ENCODE measurements around the gene PPP3CA. TPM values are rescaled to one million over a fixed set of nuclear protein-coding genes. Genes with fewer than 3 reads are reported as not detected.

Gene PPP3CA
- total RNA-seq, 2 donors from 2014 or later = 71.3 to 142 TPM

DNA sequence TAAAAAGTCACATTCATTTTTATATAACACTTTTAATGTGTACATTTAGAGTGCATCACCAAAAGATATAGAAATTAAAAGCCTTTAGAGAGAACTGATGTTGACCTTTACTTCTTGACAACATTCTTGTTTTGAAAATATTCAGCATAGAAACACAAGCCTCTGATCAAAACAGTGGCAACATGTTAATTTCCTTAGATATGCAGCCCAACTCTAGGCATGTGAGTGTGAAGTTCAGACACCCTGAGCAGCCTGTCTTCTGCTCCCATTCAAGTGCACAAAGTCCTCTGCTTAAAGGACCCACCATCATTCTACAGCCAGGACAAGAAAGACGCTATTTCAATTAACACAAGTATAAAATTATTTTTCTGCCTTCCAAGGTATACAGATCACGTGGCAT lies 60.0 kb downstream of the PPP3CA start:
- H3K4me1 ChIP-seq (replicated peaks) = peaks cover 5% of the 10 kb centered on the region
- no peak for TF ChIP-seq POLR2A (IDR thresholded peaks at IDR 0.05)
- H3K27me3 ChIP-seq (replicated peaks; ENCODE audit: insufficient read depth) = no peaks in the 10 kb centered on the region
- intact Hi-C loops (cut with DNase I) = no loop called here
- H3K9me3 ChIP-seq = no peaks in the 10 kb centered on the region
- DNase-seq (ENCODE audit: low spot score) = no peak
- 22% methylated on average over 2 of the region's 2 CpGs for WGBS
- no peaks in the 10 kb centered on the region for H3K36me3 ChIP-seq
- H3K4me3 ChIP-seq = no peak overlapping the region
- H3K27ac ChIP-seq = no peak overlapping the region

DNA sequence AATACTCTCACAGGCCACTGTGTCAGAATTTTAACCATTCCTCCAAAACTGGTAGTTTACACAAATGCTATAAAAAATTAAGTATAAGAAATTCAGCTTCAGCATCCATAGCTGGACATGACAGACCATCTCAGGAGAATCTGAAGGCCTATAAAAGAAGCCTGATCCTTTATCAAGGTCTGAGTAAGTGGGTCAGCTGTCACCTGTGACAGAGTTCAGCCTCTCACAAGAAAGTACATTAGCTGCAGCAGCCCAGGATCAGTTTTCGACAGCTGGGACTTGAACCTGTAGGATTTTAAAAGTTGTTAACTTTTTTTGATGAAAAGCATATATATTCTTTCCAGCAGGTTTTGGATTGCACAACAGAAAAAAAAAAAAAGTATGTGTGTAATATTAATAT lies 60.7 kb downstream of the PPP3CA start:
- no peaks in the 10 kb centered on the region for H3K9me3 ChIP-seq
- H3K4me3 ChIP-seq = no peak overlapping the region
- H3K27me3 ChIP-seq (replicated peaks; ENCODE audit: insufficient read depth) = no peaks in the 10 kb centered on the region
- WGBS = 60% methylated on average over 1 of the region's 1 CpG
- peaks cover 5% of the 10 kb centered on the region for H3K4me1 ChIP-seq (replicated peaks)
- no peak for TF ChIP-seq POLR2AphosphoS5 (IDR thresholded peaks at IDR 0.05)
- TF ChIP-seq, protein P1, sequence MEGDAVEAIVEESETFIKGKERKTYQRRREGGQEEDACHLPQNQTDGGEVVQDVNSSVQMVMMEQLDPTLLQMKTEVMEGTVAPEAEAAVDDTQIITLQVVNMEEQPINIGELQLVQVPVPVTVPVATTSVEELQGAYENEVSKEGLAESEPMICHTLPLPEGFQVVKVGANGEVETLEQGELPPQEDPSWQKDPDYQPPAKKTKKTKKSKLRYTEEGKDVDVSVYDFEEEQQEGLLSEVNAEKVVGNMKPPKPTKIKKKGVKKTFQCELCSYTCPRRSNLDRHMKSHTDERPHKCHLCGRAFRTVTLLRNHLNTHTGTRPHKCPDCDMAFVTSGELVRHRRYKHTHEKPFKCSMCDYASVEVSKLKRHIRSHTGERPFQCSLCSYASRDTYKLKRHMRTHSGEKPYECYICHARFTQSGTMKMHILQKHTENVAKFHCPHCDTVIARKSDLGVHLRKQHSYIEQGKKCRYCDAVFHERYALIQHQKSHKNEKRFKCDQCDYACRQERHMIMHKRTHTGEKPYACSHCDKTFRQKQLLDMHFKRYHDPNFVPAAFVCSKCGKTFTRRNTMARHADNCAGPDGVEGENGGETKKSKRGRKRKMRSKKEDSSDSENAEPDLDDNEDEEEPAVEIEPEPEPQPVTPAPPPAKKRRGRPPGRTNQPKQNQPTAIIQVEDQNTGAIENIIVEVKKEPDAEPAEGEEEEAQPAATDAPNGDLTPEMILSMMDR (IDR thresholded peaks at IDR 0.05) = no peak
- no peak for TF ChIP-seq POLR2A (IDR thresholded peaks at IDR 0.05)
- DNase-seq (ENCODE audit: low spot score) = no peak
- H3K36me3 ChIP-seq = no peaks in the 10 kb centered on the region
- no peak overlapping the region for H3K27ac ChIP-seq
- intact Hi-C loops (cut with DNase I) = no loop called here

DNA sequence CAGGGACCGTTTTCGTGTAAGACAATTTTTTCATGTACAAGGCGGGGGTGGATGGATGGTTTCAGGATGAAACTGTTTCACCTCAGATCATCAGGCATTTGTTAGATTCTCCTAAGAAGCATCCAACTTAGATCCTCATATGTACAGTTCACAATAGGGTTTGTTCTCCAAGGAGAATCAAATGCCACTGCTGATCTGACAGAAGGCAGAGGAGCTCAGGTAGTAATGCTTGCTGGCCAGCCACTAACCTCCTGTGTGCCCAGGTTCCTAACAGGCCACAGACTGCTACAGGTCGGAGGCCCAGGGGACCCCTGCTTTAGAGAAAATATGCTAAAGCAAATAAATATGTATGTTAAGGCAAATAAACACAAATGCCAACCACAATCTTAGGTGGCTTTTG lies 61.3 kb downstream of the PPP3CA start:
- Histone ChIP-seq H3K27ac (no peak overlapping the region), H3K36me3 (no peaks in the 10 kb centered on the region), H3K27me3 (replicated peaks; ENCODE audit: insufficient read depth) (no peaks in the 10 kb centered on the region), H3K4me1 (replicated peaks) (peaks cover 5% of the 10 kb centered on the region), H3K9me3 (no peaks in the 10 kb centered on the region), H3K4me3 (no peak overlapping the region)
- TF ChIP-seq POLR2A (IDR thresholded peaks at IDR 0.05) = no peak
- TF ChIP-seq POLR2AphosphoS5 (IDR thresholded peaks at IDR 0.05) = no peak
- 85% methylated on average over 4 of the region's 4 CpGs for WGBS
- DNase-seq (ENCODE audit: low spot score) = no peak
- intact Hi-C loops (cut with DNase I) = no loop called here

DNA sequence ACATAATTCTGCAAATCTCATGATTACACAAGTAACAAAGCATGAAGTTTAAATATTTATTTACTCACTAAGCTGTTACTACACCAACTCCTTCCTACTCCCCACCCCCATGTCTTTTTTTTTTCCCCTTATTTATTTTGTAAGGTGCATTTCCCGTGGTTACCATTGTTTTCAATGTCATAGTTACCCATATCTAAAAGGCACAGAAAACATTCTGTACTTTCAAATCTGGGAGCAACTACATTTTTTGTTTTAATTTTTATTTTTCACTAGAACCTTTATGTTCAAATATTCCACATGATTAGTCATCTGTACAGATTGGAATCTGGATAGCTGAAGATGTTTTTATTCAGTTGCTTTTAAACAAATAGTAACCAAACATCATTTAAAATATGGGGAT lies 62.8 kb downstream of the PPP3CA start:
- TF ChIP-seq POLR2AphosphoS5 (IDR thresholded peaks at IDR 0.05) = no peak
- TF ChIP-seq, protein P1 (IDR thresholded peaks at IDR 0.05) = no peak
- no peak for TF ChIP-seq POLR2A (IDR thresholded peaks at IDR 0.05)
- Histone ChIP-seq H3K4me1 (replicated peaks) (peaks cover 5% of the 10 kb centered on the region), H3K27me3 (replicated peaks; ENCODE audit: insufficient read depth) (no peaks in the 10 kb centered on the region), H3K9me3 (no peaks in the 10 kb centered on the region), H3K4me3 (no peak overlapping the region), H3K27ac (no peak overlapping the region), H3K36me3 (no peaks in the 10 kb centered on the region)
- intact Hi-C loops (cut with DNase I) = no loop called here
- WGBS = 30% methylated on average over 1 of the region's 1 CpG
- DNase-seq (ENCODE audit: low spot score) = no peak

DNA sequence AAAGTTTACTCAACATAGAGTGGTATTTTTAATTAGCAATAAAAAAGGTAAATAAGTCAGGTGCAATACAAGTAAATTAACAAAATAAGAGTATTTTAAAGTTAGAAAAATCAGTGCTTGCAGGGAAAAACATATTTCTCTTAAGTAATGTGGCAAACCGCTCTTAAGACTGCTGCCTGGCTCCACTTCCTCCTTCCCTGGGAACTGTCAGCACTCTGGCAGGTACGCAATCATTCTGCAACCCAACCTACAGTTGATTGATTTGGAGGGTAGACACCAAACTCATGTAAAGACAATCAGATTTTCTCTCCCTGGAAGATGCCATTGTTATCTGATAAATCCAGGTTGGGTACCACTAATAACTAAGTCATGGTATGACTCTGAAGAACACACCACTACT lies 63.9 kb downstream of the PPP3CA start:
- peaks cover 5% of the 10 kb centered on the region for H3K4me1 ChIP-seq (replicated peaks)
- no peaks in the 10 kb centered on the region for H3K27me3 ChIP-seq (replicated peaks; ENCODE audit: insufficient read depth)
- no peaks in the 10 kb centered on the region for H3K36me3 ChIP-seq
- H3K27ac ChIP-seq = no peak overlapping the region
- TF ChIP-seq, protein P1 (IDR thresholded peaks at IDR 0.05) = no peak
- TF ChIP-seq POLR2A (IDR thresholded peaks at IDR 0.05) (no peak), POLR2AphosphoS5 (IDR thresholded peaks at IDR 0.05) (no peak)
- no peaks in the 10 kb centered on the region for H3K9me3 ChIP-seq
- no peak for DNase-seq (ENCODE audit: low spot score)
- intact Hi-C loops (cut with DNase I) = no loop called here
- H3K4me3 ChIP-seq = no peak overlapping the region
- 93% methylated on average over 2 of the region's 2 CpGs for WGBS

DNA sequence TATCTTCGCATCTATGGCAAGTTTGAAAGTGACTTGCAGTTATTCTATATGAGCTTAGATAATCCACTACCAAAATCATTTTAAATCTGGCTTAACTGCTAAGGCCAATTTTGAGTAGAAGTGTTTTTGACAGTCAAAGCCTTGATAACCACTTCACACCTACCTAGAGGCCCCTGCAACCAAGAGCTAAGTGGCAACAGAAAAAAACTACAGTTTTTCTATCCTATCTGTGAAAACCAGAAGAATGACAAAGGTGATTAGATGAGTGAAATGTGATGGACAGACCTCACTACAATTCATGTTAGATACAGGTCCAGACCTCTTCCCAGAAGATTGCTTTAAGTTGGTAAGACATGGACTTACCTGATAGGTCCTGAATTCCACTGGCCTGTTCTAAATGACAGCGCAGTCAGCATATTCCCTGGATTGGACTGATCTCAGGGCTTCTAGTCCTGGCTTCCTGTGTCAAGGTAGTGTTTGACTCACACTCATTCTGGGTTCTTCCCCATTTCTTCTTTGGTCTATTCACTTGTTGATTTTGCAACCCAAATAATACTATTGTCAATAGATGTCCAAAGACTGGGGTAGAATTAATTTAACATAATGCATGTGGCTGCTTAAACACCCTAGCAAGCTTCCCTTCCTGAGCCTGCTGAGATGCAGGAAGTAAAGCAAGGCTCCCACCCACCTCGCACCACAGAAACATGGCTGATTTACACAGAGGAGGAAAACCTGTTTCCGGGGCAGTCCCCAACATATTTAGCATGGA lies 65.1 kb downstream of the PPP3CA start:
- TF ChIP-seq POLR2A (IDR thresholded peaks at IDR 0.05) (no peak), POLR2AphosphoS5 (IDR thresholded peaks at IDR 0.05) (no peak)
- TF ChIP-seq, protein P1 (IDR thresholded peaks at IDR 0.05) = no peak
- H3K36me3 ChIP-seq = no peaks in the 10 kb centered on the region
- no peaks in the 10 kb centered on the region for H3K9me3 ChIP-seq
- H3K27me3 ChIP-seq (replicated peaks; ENCODE audit: insufficient read depth) = no peaks in the 10 kb centered on the region
- no peak overlapping the region for H3K27ac ChIP-seq
- DNase-seq (ENCODE audit: low spot score) = no peak
- no peaks in the 10 kb centered on the region for H3K4me1 ChIP-seq (replicated peaks)
- 82% methylated on average over 4 of the region's 4 CpGs for WGBS
- intact Hi-C loops (cut with DNase I) = no loop called here
- no peak overlapping the region for H3K4me3 ChIP-seq
